Peyer's patch (tissue), 4 donors: ENCODE measurements around the gene NXT1. TPM values are rescaled to one million over a fixed set of nuclear protein-coding genes. Genes with fewer than 3 reads are reported as not detected.

Experiments used
- DNase-seq, 3 donors: peaks; one replicate each; pipeline ENCODE4 v3.0.0-alpha.2; 2017 to 2019
- H3K27ac ChIP-seq, 4 donors: fragments of 200-600 bp; sonication (generic); one replicate each; pipeline ENCODE4 v1.5.1; 2016 to 2019
- H3K27me3 ChIP-seq, 2 donors: fragments of 200-600 bp; sonication (generic); one replicate each; pipeline ENCODE4 v1.5.1; 2019
- H3K36me3 ChIP-seq, 3 donors: fragments of 200-600 bp; sonication (generic); one replicate each; pipeline ENCODE4 v1.5.1; 2016 to 2019
- H3K4me1 ChIP-seq, 4 donors: fragments of 200-600 bp; sonication (generic); one replicate each; pipeline ENCODE4 v1.5.1; 2016 to 2019
- H3K4me3 ChIP-seq, 4 donors: fragments of 200-600 bp; sonication (generic); 1 replicate in 3 of 4; 2 replicates in 1 of 4; pipeline ENCODE4 v1.5.1; 2016 to 2019; ENCODE audit warnings: mild to moderate bottlenecking in 1 of 4
- H3K9me3 ChIP-seq, 4 donors: fragments of 200-600 bp; sonication (generic); one replicate each; pipeline ENCODE4 v1.5.1; 2016 to 2019; ENCODE audit warnings: mild to moderate bottlenecking in 1 of 4
- POLR2A ChIP-seq, 2 donors: fragments of 450-650 bp; IDR thresholded peaks; one replicate each; pipeline ENCODE4 v1.5.1; 2017; ENCODE audit warnings: antibody characterized with exemption in 2 of 2, mild to moderate bottlenecking in 2 of 2, moderate library complexity in 2 of 2
- total RNA-seq, 4 donors: library from RNA; depleted of rRNA; stranded (reverse); fragments of >200 nt; gene quantifications; one replicate each; pipeline ENCODE4 v1.1.0, GENCODE V29; 2016
- TF ChIP-seq, protein P1 (sequence below), 6 experiments: fragments of 450-650 bp in 4 of 6; fragments of 200-600 bp in 2 of 6; sonication (generic) in 1 of 6; IDR thresholded peaks; one replicate each; pipeline ENCODE4 v1.5.1; 2017 to 2019; ENCODE audit warnings: antibody characterized with exemption in 6 of 6, mild to moderate bottlenecking in 3 of 6, moderate library complexity in 1 of 6

NXT1 gene
- total RNA-seq, 4 donors from 2014 or later: 5.4 to 23.1 (median 7.9) TPM

DNA sequence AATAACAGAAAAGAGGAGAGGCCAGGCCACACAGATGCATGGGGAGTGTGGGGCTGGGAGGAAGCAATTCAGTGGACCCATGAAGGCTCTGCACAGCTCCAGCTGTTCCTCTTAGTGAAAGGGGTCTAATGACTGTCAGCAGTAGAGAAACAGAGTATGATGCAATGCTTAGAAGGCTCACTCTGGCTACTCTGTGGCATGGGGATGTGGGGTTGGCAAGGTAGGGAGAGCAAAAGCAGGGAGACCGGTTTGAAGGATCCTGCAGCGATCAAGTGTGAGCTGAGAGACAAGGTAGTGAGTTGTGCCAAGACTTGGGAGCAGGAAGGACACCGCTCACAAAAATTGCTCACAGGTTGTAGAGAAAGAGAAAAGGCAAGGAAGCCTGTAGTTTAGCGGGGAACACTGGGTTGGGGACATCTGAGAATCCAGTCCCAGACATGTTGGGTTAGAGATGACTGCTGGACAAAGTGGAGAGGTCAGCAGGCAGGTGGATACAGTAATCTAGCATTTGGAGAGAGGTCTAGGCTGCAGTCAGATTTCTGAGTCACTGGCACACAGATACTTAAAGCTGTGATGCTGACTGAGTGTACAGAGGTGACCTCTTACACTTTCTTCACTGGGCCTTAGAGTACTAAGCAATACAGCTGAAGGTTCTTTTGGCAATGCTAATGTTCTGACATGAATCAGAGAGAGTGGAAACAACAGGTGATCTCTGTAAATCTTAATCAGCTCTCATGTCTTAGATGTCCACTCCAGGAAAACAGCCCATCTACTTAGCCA, 43.6 kb downstream of the NXT1 start:
- Histone ChIP-seq H3K36me3 (peaks cover 0 to 42% (median 0%) of the 10 kb centered on the region in 3 donors), H3K27ac (no peak overlapping the region), H3K9me3 (no peaks in the 10 kb centered on the region), H3K27me3 (no peaks in the 10 kb centered on the region), H3K4me3 (no peak overlapping the region), H3K4me1 (no peaks in the 10 kb centered on the region)
- TF ChIP-seq POLR2A (IDR thresholded peaks at IDR 0.05): no peak
- TF ChIP-seq, protein P1, sequence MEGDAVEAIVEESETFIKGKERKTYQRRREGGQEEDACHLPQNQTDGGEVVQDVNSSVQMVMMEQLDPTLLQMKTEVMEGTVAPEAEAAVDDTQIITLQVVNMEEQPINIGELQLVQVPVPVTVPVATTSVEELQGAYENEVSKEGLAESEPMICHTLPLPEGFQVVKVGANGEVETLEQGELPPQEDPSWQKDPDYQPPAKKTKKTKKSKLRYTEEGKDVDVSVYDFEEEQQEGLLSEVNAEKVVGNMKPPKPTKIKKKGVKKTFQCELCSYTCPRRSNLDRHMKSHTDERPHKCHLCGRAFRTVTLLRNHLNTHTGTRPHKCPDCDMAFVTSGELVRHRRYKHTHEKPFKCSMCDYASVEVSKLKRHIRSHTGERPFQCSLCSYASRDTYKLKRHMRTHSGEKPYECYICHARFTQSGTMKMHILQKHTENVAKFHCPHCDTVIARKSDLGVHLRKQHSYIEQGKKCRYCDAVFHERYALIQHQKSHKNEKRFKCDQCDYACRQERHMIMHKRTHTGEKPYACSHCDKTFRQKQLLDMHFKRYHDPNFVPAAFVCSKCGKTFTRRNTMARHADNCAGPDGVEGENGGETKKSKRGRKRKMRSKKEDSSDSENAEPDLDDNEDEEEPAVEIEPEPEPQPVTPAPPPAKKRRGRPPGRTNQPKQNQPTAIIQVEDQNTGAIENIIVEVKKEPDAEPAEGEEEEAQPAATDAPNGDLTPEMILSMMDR (IDR thresholded peaks at IDR 0.05): no peak
- no peak for DNase-seq

DNA sequence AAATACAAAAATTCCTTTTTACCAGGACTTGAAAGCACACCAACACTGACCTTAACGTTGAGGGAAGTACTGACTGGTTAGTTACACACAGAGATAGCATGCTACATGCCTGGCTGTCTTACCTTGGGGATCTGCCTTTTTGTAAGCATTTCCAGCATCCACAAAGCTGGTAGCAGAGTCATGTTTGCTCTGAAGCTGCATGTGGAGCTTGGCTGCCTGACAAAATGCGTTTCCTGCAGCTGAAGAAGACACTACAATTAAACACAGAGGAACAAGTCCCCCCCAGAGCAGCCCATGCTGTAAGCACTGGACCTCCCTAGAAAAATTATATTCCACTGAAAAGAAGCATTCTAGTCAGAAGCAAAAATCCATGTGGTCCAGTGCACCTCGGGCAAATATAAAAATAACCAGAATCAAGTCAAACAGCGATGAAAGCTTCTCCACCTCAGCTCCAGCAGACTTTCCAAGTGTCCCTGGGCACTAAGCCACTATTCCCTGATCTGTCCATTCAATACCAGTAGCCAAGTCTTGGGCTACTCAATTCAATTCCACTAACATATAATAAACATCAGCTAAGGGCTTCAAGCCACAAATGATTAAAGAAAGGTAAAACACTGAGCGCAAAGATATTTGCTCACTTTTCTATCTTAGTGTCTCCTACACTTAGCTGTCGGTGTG, 46.5 kb downstream of the NXT1 start:
- Histone ChIP-seq H3K9me3 (no peaks in the 10 kb centered on the region), H3K4me3 (no peak overlapping the region), H3K27ac (no peak overlapping the region), H3K36me3 (peaks cover 0 to 27% (median 0%) of the 10 kb centered on the region in 3 donors), H3K27me3 (no peaks in the 10 kb centered on the region), H3K4me1 (no peaks in the 10 kb centered on the region)
- no peak for TF ChIP-seq POLR2A (IDR thresholded peaks at IDR 0.05)
- TF ChIP-seq, protein P1 (IDR thresholded peaks at IDR 0.05): no peak
- no peak for DNase-seq

DNA sequence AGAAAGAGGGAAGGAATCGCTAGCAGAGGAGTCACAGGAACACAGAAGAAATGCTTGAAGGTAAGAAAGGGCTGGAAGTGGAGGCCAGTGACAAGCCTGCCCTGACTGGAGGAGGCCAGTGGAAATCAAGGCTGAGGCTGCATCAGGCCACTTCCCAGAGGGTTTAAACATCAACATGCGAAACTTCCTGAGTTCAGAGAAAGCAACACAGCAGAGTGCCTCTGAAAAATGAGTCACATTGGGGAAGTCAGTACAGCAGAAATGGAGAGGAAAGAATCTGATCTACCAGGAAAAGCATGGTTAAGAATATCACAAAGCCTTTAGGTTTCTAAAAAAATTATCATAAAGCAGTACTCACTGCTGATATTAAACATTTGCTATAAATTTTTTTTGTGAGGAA, 47.4 kb downstream of the NXT1 start:
- Histone ChIP-seq H3K36me3 (peaks cover 0 to 20% (median 0%) of the 10 kb centered on the region in 3 donors), H3K9me3 (no peaks in the 10 kb centered on the region)

DNA sequence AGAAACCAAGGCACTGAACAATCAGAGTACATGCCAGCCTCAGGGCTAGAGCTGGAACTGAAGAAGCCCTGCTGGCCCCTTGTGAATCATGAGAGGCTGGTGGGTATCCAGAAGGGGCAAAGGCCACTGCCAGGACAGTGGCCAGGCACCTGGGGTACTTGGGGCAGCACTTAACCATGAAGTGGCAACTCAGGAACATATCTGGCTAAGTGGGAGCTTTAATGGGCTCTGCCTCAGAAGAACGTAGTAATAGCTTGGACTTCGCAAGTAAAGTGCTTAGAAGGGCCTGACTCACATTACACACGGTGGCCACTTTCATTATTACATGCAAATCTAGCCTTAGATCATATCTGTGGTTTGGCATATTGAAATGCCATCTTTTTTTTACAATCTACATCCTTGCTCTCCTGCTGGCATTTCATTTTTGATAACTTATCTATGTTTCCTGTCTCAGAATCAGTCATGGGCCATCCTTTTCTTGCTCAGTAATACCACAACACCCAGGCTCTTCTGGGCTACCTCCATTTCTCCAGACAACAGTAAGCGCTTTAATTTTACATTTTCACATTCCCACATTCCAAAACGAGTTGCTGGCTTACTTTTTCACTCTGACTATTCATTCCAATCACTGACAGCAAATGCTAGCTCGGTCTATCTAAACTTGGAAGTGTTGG, 49.1 kb downstream of the NXT1 start:
- no peaks in the 10 kb centered on the region for H3K4me1 ChIP-seq
- no peaks in the 10 kb centered on the region for H3K27me3 ChIP-seq
- H3K36me3 ChIP-seq: peaks cover 0 to 3% (median 0%) of the 10 kb centered on the region in 3 donors
- H3K27ac ChIP-seq: no peak overlapping the region
- no peak for DNase-seq
- H3K9me3 ChIP-seq: no peaks in the 10 kb centered on the region
- TF ChIP-seq POLR2A (IDR thresholded peaks at IDR 0.05): no peak
- TF ChIP-seq, protein P1 (IDR thresholded peaks at IDR 0.05): no peak
- no peak overlapping the region for H3K4me3 ChIP-seq

More for the DNA sequence above, 47.4 kb downstream of the NXT1 start:
- Histone ChIP-seq H3K4me1 (no peaks in the 10 kb centered on the region), H3K27ac (no peak overlapping the region), H3K4me3 (no peak overlapping the region), H3K27me3 (no peaks in the 10 kb centered on the region)
- no peak for DNase-seq
- TF ChIP-seq, protein P1 (IDR thresholded peaks at IDR 0.05): no peak
- TF ChIP-seq POLR2A (IDR thresholded peaks at IDR 0.05): no peak

GRCh38 chr20:23401051-23401450, 50.5 kb downstream of the NXT1 start:
- Histone ChIP-seq H3K4me1 (no peaks in the 10 kb centered on the region), H3K36me3 (no peaks in the 10 kb centered on the region), H3K27me3 (no peaks in the 10 kb centered on the region), H3K27ac (no peak overlapping the region), H3K9me3 (no peaks in the 10 kb centered on the region), H3K4me3 (no peak overlapping the region)
- no peak for TF ChIP-seq POLR2A (IDR thresholded peaks at IDR 0.05)
- TF ChIP-seq, protein P1 (IDR thresholded peaks at IDR 0.05): no peak
- no peak for DNase-seq
